HepG2 (cell line): ENCODE results near the gene FXN. TPM values are rescaled to one million over a fixed set of nuclear protein-coding genes. Genes with fewer than 3 reads are reported as not detected.

Source experiments
- AGO1 ChIP-seq: fragments of 200-400 bp; formaldehyde crosslinking; IDR thresholded peaks from 2 replicates; pipeline ENCODE4 v1.6.1; 2017; ENCODE audit warnings: mild to moderate bottlenecking, low read depth, low read length, moderate library complexity; ENCODE audit not compliant: poor library complexity, severe bottlenecking
- DZIP1 ChIP-seq: sonication (generic); formaldehyde crosslinking; IDR thresholded peaks from 2 replicates; pipeline ENCODE4 v1.5.0; 2020; ENCODE audit warnings: mild to moderate bottlenecking, missing genetic modification reagents
- HNRNPLL ChIP-seq: fragments of 200-400 bp; formaldehyde crosslinking; IDR thresholded peaks from 2 replicates; pipeline ENCODE4 v1.6.1; 2017; ENCODE audit warnings: mild to moderate bottlenecking, low read depth, low read length; ENCODE audit not compliant: poor library complexity, severe bottlenecking
- HOXA9 ChIP-seq: sonication (generic); formaldehyde crosslinking; IDR thresholded peaks from 2 replicates; pipeline ENCODE4 v1.8.1; 2022; ENCODE audit warnings: missing genetic modification reagents, mild to moderate bottlenecking, moderate library complexity, borderline replicate concordance
- JUNB ChIP-seq: sonication (generic); formaldehyde crosslinking; IDR thresholded peaks from 2 replicates; pipeline ENCODE4 v1.8.0; 2022; ENCODE audit warnings: missing genetic modification reagents, mild to moderate bottlenecking, borderline replicate concordance
- KLF12 ChIP-seq: sonication (generic); formaldehyde crosslinking; IDR thresholded peaks from 2 replicates; pipeline ENCODE4 v1.4.0; 2020; ENCODE audit warnings: missing genetic modification reagents, borderline replicate concordance
- MAFG ChIP-seq: sonication (generic); formaldehyde crosslinking; IDR thresholded peaks from 2 replicates; pipeline ENCODE4 v1.5.1; 2020; ENCODE audit warnings: mild to moderate bottlenecking, missing genetic modification reagents
- MEF2D ChIP-seq: sonication (generic); formaldehyde crosslinking; IDR thresholded peaks from 2 replicates; pipeline ENCODE4 v1.5.1; 2020; ENCODE audit warnings: mild to moderate bottlenecking, missing genetic modification reagents
- NFYC ChIP-seq: IDR thresholded peaks from 2 replicates; pipeline ENCODE4 v1.6.1; 2016; ENCODE audit warnings: missing genetic modification reagents, missing compliant biosample characterization
- PHF8 ChIP-seq: sonication (generic); formaldehyde crosslinking; IDR thresholded peaks from 2 replicates; pipeline ENCODE4 v1.5.0; 2020; ENCODE audit warnings: missing genetic modification reagents
- RBM39 ChIP-seq: fragments of 200-400 bp; formaldehyde crosslinking; IDR thresholded peaks from one replicate; pipeline ENCODE4 v1.6.1; 2018; ENCODE audit warnings: antibody characterized with exemption, mild to moderate bottlenecking, low read depth, low read length; ENCODE audit not compliant: poor library complexity, severe bottlenecking
- RCOR2 ChIP-seq: IDR thresholded peaks from 2 replicates; pipeline ENCODE4 v1.6.1; 2016; ENCODE audit warnings: missing biosample characterization, missing genetic modification reagents
- RFXAP ChIP-seq: sonication (generic); formaldehyde crosslinking; IDR thresholded peaks from 2 replicates; pipeline ENCODE4 v1.4.0; 2020; ENCODE audit warnings: missing genetic modification reagents, borderline replicate concordance
- SALL1 ChIP-seq: sonication (generic); formaldehyde crosslinking; IDR thresholded peaks from 2 replicates; pipeline ENCODE4 v1.8.0; 2022; ENCODE audit warnings: mild to moderate bottlenecking, missing genetic modification reagents
- SALL2 ChIP-seq: sonication (generic); formaldehyde crosslinking; IDR thresholded peaks from 2 replicates; pipeline ENCODE4 v1.8.1; 2023; ENCODE audit warnings: mild to moderate bottlenecking, missing genetic modification reagents, inconsistent platforms
- SMYD3 ChIP-seq: sonication (generic); formaldehyde crosslinking; IDR thresholded peaks from 2 replicates; pipeline ENCODE4 v1.8.1; 2023; ENCODE audit warnings: mild to moderate bottlenecking, missing genetic modification reagents
- TOPORS ChIP-seq: sonication (generic); formaldehyde crosslinking; IDR thresholded peaks from 2 replicates; pipeline ENCODE4 v1.8.0; 2023; ENCODE audit warnings: mild to moderate bottlenecking, missing genetic modification reagents
- USF2 ChIP-seq, 2 experiments: sonication (generic) in 1 of 2; formaldehyde crosslinking in 1 of 2; IDR thresholded peaks; 2 replicates each; pipeline versions ENCODE4 v1.5.1 to v1.6.1; 2011 to 2020; ENCODE audit warnings: borderline replicate concordance in 1 of 2, low read depth in 1 of 2, low read length in 1 of 2, mild to moderate bottlenecking in 1 of 2, missing genetic modification reagents in 1 of 2, moderate library complexity in 1 of 2
- XBP1 ChIP-seq: sonication (generic); formaldehyde crosslinking; IDR thresholded peaks from 2 replicates; pipeline ENCODE4 v1.5.0; 2020; ENCODE audit warnings: missing genetic modification reagents
- ZNF101 ChIP-seq: sonication (generic); formaldehyde crosslinking; IDR thresholded peaks from 2 replicates; pipeline ENCODE4 v1.4.0; 2020; ENCODE audit warnings: mild to moderate bottlenecking, low read depth, missing genetic modification reagents, borderline replicate concordance
- ZNF350 ChIP-seq: sonication (generic); formaldehyde crosslinking; IDR thresholded peaks from 2 replicates; pipeline ENCODE4 v1.4.0; 2020; ENCODE audit warnings: mild to moderate bottlenecking, low read depth, missing genetic modification reagents, borderline replicate concordance
- ZNF414 ChIP-seq: sonication (generic); formaldehyde crosslinking; IDR thresholded peaks from 2 replicates; pipeline ENCODE4 v1.5.0; 2020; ENCODE audit warnings: missing genetic modification reagents
- ZSCAN31 ChIP-seq: sonication (generic); formaldehyde crosslinking; IDR thresholded peaks from 2 replicates; pipeline ENCODE4 v1.5.0; 2020; ENCODE audit warnings: low read depth, mild to moderate bottlenecking, missing genetic modification reagents
- polyA plus RNA-seq, 8 experiments: library from polyadenylated mRNA; depleted of rRNA in 3 of 8; stranded (reverse) in 7 of 8; unstranded in 1 of 8; fragments of >200 nt; fragmentation: Illumina TruSeq in 4 of 8; extraction: Trizol in 4 of 8; gene quantifications; 2 replicates each; pipeline versions ENCODE4 v1.2.1 to v1.2.3, GENCODE V29; 2011 to 2016; ENCODE audit warnings: low read depth in 4 of 8, missing spikeins in 1 of 8, mixed read lengths in 1 of 8; ENCODE audit not compliant: insufficient read depth in 1 of 8
- total RNA-seq, 5 experiments: library from RNA; depleted of rRNA; stranded (reverse); fragments of >200 nt; fragmentation: Illumina TruSeq; extraction: Trizol; gene quantifications; 2 replicates each; pipeline ENCODE4 v1.2.3, GENCODE V29; 2016; ENCODE audit warnings: low read depth in 1 of 5

The FXN gene
- total and polyA plus RNA-seq, 2 of the 13 experiments (the other 11 are each of a cell fraction or from before 2014, with no cell fraction given) = 24.1 to 26.0 TPM

GRCh38 chr9:69121155-69122081, 85.9 kb downstream of the FXN start (continued):
- TF ChIP-seq DZIP1 (CRISPR knock-in tag) (peak; percentile 49; the same call in 1 of the 2 replicates), RCOR2 (no peak), USF2 (IDR thresholded peaks at IDR 0.05; ENCODE audit: low read depth, low read length) (no peak), USF2 (CRISPR knock-in tag; IDR thresholded peaks at IDR 0.05; ENCODE audit: borderline replicate concordance) (no peak), RFXAP (CRISPR knock-in tag) (no peak; the same call in 1 of the 2 replicates), HNRNPLL (peak; percentile 80), HOXA9 (no peak), ZNF350 (CRISPR knock-in tag) (no peak), RBM39 (peak; percentile 27), ZNF414 (CRISPR knock-in tag) (no peak), NFYC (CRISPR knock-in tag) (no peak), TOPORS (0 out of 2 replicates have a peak, but pooled peaks have one; percentile 37), ZSCAN31 (CRISPR knock-in tag) (0 out of 2 replicates have a peak, but pooled peaks have one; percentile 30), SALL2 (CRISPR knock-in tag) (no peak), MEF2D (CRISPR knock-in tag) (0 out of 2 replicates have a peak, but pooled peaks have one; percentile 11), PHF8 (peak; percentile 28; the same call in 1 of the 2 replicates), MAFG (CRISPR knock-in tag) (no peak), AGO1 (peak; percentile 39), ZNF101 (no peak), XBP1 (CRISPR knock-in tag) (no peak), SMYD3 (CRISPR knock-in tag) (no peak), KLF12 (CRISPR knock-in tag) (no peak), JUNB (CRISPR knock-in tag) (no peak), SALL1 (CRISPR knock-in tag) (peak; percentile 68; the same call in 1 of the 2 replicates)
